NT2/D1 (cell line): ENCODE data around the gene ANK3.

Experiments used
- DNase-seq: peaks from one replicate; pipeline ENCODE4 v3.0.0-alpha.2; 2011; ENCODE audit warnings: low read depth, low spot score
- H3K27me3 ChIP-seq: 2 replicates; pipeline ENCODE4 v1.6.0; 2011; ENCODE audit warnings: mild to moderate bottlenecking; ENCODE audit not compliant: insufficient read length, insufficient read depth
- H3K36me3 ChIP-seq: 2 replicates; pipeline ENCODE4 v1.6.1; 2011; ENCODE audit warnings: mild to moderate bottlenecking, low read length, mixed read lengths; ENCODE audit not compliant: insufficient read depth, insufficient read length
- H3K4me1 ChIP-seq: 2 replicates; pipeline ENCODE4 v1.5.1; 2011; ENCODE audit not compliant: insufficient read depth, insufficient read length
- H3K4me3 ChIP-seq: 2 replicates; pipeline ENCODE4 v1.5.1; 2011; ENCODE audit warnings: low read depth; ENCODE audit not compliant: insufficient read length
- H3K9ac ChIP-seq: 2 replicates; pipeline ENCODE4 v1.6.0; 2011; ENCODE audit warnings: low read depth; ENCODE audit not compliant: insufficient read length
- H3K9me3 ChIP-seq: 2 replicates; pipeline ENCODE4 v1.5.1; 2011; ENCODE audit warnings: mild to moderate bottlenecking, low read length; ENCODE audit not compliant: insufficient read depth
- SUZ12 ChIP-seq: IDR thresholded peaks from 2 replicates; pipeline ENCODE4 v1.6.1; 2011; ENCODE audit not compliant: insufficient read length, insufficient read depth; ENCODE audit errors: extremely low read depth
- YY1 ChIP-seq: IDR thresholded peaks from 2 replicates; pipeline ENCODE4 v1.6.1; 2011; ENCODE audit not compliant: insufficient read length, insufficient read depth
- ZNF274 ChIP-seq: IDR thresholded peaks from 2 replicates; pipeline ENCODE4 v1.6.1; 2011; ENCODE audit warnings: mild to moderate bottlenecking, low read depth, low read length

The ANK3 gene

GRCh38 chr10:60234551-60234950, 155.1 kb downstream of the ANK3 start:
- Histone ChIP-seq H3K27me3 (no peaks in the 10 kb centered on the region), H3K9ac (no peak overlapping the region), H3K4me1 (no peaks in the 10 kb centered on the region), H3K36me3 (no peaks in the 10 kb centered on the region), H3K4me3 (no peak overlapping the region), H3K9me3 (no peaks in the 10 kb centered on the region)
- TF ChIP-seq YY1 (no peak), SUZ12 (no peak), ZNF274 (no peak)
- DNase-seq: no peak

- no peaks in the 10 kb centered on the region for H3K4me1 ChIP-seq
- H3K4me3 ChIP-seq: no peak overlapping the region
- no peaks in the 10 kb centered on the region for H3K36me3 ChIP-seq
- no peaks in the 10 kb centered on the region for H3K27me3 ChIP-seq
- no peak for DNase-seq
- no peak overlapping the region for H3K9ac ChIP-seq
- no peaks in the 10 kb centered on the region for H3K9me3 ChIP-seq
- no peak for TF ChIP-seq ZNF274
- no peak for TF ChIP-seq SUZ12
- no peak for TF ChIP-seq YY1
Observed at GRCh38 chr10:60230892-60231291, 158.8 kb downstream of the ANK3 start.

GRCh38 chr10:60224066-60224705, 165.5 kb downstream of the ANK3 start:
- Histone ChIP-seq H3K4me3 (no peak overlapping the region), H3K36me3 (no peaks in the 10 kb centered on the region), H3K4me1 (no peaks in the 10 kb centered on the region), H3K9ac (no peak overlapping the region), H3K27me3 (no peaks in the 10 kb centered on the region), H3K9me3 (no peaks in the 10 kb centered on the region)
- DNase-seq: no peak
- no peak for TF ChIP-seq SUZ12
- no peak for TF ChIP-seq YY1
- no peak for TF ChIP-seq ZNF274

GRCh38 chr10:60222047-60222446, 167.6 kb downstream of the ANK3 start:
- Histone ChIP-seq H3K4me1 (no peaks in the 10 kb centered on the region), H3K27me3 (no peaks in the 10 kb centered on the region), H3K9ac (no peak overlapping the region), H3K36me3 (no peaks in the 10 kb centered on the region), H3K9me3 (no peaks in the 10 kb centered on the region), H3K4me3 (no peak overlapping the region)
- DNase-seq: no peak
- no peak for TF ChIP-seq SUZ12
- no peak for TF ChIP-seq ZNF274
- TF ChIP-seq YY1: no peak

GRCh38 chr10:60212195-60212594, 177.5 kb downstream of the ANK3 start:
- H3K9me3 ChIP-seq: no peaks in the 10 kb centered on the region
- H3K27me3 ChIP-seq: no peaks in the 10 kb centered on the region
- TF ChIP-seq YY1: no peak
- TF ChIP-seq ZNF274: no peak
- TF ChIP-seq SUZ12: no peak
- H3K4me3 ChIP-seq: no peak overlapping the region
- no peaks in the 10 kb centered on the region for H3K36me3 ChIP-seq
- H3K9ac ChIP-seq: no peak overlapping the region
- DNase-seq: no peak
- H3K4me1 ChIP-seq: no peaks in the 10 kb centered on the region

- Histone ChIP-seq H3K4me1 (no peaks in the 10 kb centered on the region), H3K9me3 (no peaks in the 10 kb centered on the region), H3K4me3 (no peak overlapping the region), H3K27me3 (no peaks in the 10 kb centered on the region), H3K9ac (no peak overlapping the region), H3K36me3 (no peaks in the 10 kb centered on the region)
- no peak for DNase-seq
- no peak for TF ChIP-seq SUZ12
- TF ChIP-seq ZNF274: no peak
- TF ChIP-seq YY1: no peak
Observed at GRCh38 chr10:60209874-60210570, 179.7 kb downstream of the ANK3 start.

GRCh38 chr10:60208676-60209269, 180.9 kb downstream of the ANK3 start:
- Histone ChIP-seq H3K9me3 (no peaks in the 10 kb centered on the region), H3K4me1 (no peaks in the 10 kb centered on the region), H3K4me3 (no peak overlapping the region), H3K9ac (no peak overlapping the region), H3K27me3 (no peaks in the 10 kb centered on the region), H3K36me3 (no peaks in the 10 kb centered on the region)
- TF ChIP-seq YY1 (no peak), SUZ12 (no peak), ZNF274 (no peak)
- no peak for DNase-seq
